Astrocyte of the cerebellum (primary cell): ENCODE results near the gene COX4I2.

Source experiments
- DNase-seq: peaks from one replicate; pipeline ENCODE4 v3.0.0-alpha.2; 2011; ENCODE audit warnings: low read depth
- H3K4me3 ChIP-seq: 2 replicates; pipeline ENCODE4 v1.5.1; 2011; ENCODE audit warnings: mild to moderate bottlenecking, low read depth, low read length, moderate library complexity
- CTCF ChIP-seq: IDR thresholded peaks from 2 replicates; pipeline ENCODE4 v1.5.1; 2012; ENCODE audit warnings: low read length, low read depth, moderate library complexity, mild to moderate bottlenecking; ENCODE audit errors: missing control alignments
- in situ Hi-C: cut with HindIII; loops from 2 replicates; pipeline ENCODE4 v1.10.0; 2017; ENCODE audit warnings: low sequenced_read_pairs

The COX4I2 gene

DNA sequence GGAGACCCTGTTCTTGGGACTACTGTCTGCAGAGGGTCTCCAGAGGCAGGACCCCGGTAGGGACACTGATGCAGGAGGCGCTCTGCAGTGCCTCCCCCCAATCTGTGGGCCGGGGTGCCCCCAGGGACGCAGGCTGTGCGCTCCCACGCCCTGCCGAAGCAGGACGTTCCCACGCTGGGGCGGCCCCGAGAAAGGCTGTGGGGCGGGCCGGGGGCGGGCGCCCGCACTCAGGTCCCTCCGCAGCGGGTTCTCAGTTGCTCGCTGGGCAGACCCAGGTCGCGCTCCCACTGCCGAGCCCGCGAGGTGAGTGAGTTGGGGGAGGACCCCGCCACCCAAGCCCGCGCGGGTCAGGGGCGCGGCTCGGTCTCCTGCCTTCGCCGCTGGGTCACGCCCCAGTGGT, at the start of gene COX4I2:
Gene COX4I2, plus strand, starts transcription at position 253 of the 400 bp plus-strand sequence. CDS start 1,106 bp downstream, outside the sequence.
- no peak for TF ChIP-seq CTCF

GRCh38 chr20:31590717-31591225, 46.9 kb upstream of the COX4I2 start:
- in situ Hi-C loops = no loop called here
- TF ChIP-seq CTCF = no peak
- H3K4me3 ChIP-seq = no peak overlapping the region
- no peak for DNase-seq

More for the DNA sequence above, at the start of gene COX4I2:
- in situ Hi-C loops = no loop called here
- no peak for DNase-seq
- H3K4me3 ChIP-seq = no peak within 1 kb of the TSS

DNA sequence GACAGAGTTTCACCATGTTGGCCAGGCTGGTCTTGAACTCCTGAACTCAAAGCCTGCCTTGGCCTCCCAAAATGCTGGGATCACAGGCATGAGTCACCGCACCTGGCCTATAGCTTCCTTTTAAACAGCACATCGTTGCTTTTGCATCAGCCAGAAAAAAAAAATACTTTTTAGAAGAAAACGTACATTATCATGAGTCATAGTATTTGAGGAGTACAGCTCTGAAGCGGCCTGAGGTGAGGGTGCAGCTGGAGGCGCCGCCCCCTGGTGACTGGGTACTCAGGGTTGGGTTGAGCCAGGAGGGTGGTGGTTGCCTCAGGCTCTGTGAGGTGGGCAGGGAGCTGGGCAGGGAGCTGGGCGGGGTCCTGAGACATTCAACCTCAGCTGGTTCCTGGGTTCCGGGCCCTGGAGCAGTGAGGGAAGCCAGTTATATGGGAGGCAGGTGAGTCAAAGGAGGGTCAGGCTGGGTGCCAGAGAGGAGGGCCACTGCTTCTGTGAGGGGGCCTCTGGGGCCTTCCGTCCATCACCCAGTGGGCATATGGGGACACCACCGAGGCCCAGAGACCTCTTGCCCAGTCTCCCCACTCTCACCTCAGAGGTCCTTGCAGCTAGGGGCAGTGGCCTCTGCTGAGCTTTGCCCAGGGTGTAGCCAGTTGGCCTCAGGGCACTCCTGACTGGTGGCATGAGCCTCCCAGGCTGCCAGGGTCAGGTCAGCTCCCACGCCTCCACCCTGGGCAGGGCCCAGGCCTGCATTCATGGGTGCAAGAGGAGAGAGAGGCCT, 44.3 kb upstream of the COX4I2 start:
- no peak for DNase-seq

GRCh38 chr20:31594002-31594557, 43.6 kb upstream of the COX4I2 start:
- H3K4me3 ChIP-seq = no peak overlapping the region

More for the DNA sequence above, 44.3 kb upstream of the COX4I2 start:
- in situ Hi-C loops = no loop called here
- no peak overlapping the region for H3K4me3 ChIP-seq
- no peak for TF ChIP-seq CTCF

GRCh38 chr20:31594558-31595379, 42.9 kb upstream of the COX4I2 start:
- H3K4me3 ChIP-seq = no peak overlapping the region
- in situ Hi-C loops = no loop called here
- DNase-seq = no peak
- TF ChIP-seq CTCF = no peak

More at GRCh38 chr20:31594002-31594557, 43.6 kb upstream of the COX4I2 start:
- no peak for TF ChIP-seq CTCF
- DNase-seq = no peak
- in situ Hi-C loops = no loop called here

- in situ Hi-C loops = no loop called here
- DNase-seq = no peak
- no peak for TF ChIP-seq CTCF
- H3K4me3 ChIP-seq = no peak overlapping the region
These were observed 42.4 kb upstream of the COX4I2 start for GRCh38 chr20:31595380-31595653.
